Measurements from ENCODE around the gene HLA-G. TPM values are rescaled to one million over a fixed set of nuclear protein-coding genes. Genes with fewer than 3 reads are reported as not detected.

Gene HLA-G
- total RNA-seq, 1 experiment from 2014 or later, result not detected

DNA sequence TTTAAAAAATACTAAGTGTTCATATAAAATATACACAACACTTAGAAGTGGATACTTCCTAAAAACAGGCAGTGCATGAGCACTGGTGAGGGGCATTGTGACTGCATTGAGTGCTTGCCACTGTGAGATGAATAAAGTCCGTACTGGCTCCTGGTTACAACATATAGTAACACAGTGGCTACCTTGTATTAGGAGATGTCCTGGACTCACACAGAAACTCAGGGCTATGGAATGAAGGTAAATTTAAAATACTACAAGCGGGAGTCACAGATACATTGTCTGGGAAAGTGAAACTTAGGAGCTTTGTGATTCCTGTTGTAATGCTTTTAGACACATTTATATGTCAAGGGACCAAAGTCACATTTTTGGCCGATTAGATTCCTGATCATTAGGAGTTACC is 36.5 kb upstream of the HLA-G start:
- Mint-ChIP-seq H3K27ac (ENCODE audit: low read depth, unreplicated experiment) (peak overlapping the region; percentile 96), H3K4me3 (ENCODE audit: unreplicated experiment) (peak overlapping the region; percentile 67), H3K36me3 (ENCODE audit: insufficient read depth, unreplicated experiment) (no peaks in the 10 kb centered on the region), H3K9me3 (ENCODE audit: unreplicated experiment) (no peaks in the 10 kb centered on the region), H3K4me1 (ENCODE audit: insufficient read depth, unreplicated experiment) (peaks cover 18% of the 10 kb centered on the region), H3K27me3 (ENCODE audit: insufficient read depth, unreplicated experiment) (no peaks in the 10 kb centered on the region)
- TF ChIP-seq, protein P1, sequence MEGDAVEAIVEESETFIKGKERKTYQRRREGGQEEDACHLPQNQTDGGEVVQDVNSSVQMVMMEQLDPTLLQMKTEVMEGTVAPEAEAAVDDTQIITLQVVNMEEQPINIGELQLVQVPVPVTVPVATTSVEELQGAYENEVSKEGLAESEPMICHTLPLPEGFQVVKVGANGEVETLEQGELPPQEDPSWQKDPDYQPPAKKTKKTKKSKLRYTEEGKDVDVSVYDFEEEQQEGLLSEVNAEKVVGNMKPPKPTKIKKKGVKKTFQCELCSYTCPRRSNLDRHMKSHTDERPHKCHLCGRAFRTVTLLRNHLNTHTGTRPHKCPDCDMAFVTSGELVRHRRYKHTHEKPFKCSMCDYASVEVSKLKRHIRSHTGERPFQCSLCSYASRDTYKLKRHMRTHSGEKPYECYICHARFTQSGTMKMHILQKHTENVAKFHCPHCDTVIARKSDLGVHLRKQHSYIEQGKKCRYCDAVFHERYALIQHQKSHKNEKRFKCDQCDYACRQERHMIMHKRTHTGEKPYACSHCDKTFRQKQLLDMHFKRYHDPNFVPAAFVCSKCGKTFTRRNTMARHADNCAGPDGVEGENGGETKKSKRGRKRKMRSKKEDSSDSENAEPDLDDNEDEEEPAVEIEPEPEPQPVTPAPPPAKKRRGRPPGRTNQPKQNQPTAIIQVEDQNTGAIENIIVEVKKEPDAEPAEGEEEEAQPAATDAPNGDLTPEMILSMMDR (IDR thresholded peaks at IDR 0.05; ENCODE audit: unreplicated experiment), result no peak
- ChIA-PET POLR2A (interaction anchor here (0.6 to 2.0 kb wide), 8 partner anchors 18 to 150 kb away, joined by 3 to 10 read pairs (median 4); no protein-coding TSS in a partner anchor), CTCF (interaction anchor here (0.8 to 0.9 kb wide), 2 partner anchors 38 to 138 kb away, joined by 3 to 5 read pairs; no protein-coding TSS in a partner anchor)
- intact Hi-C loops (cut with micrococcal nuclease), result loop anchor here (2.0 kb wide), 1 partner anchor 38 kb away; no protein-coding TSS in a partner anchor
- DNase-seq (ENCODE audit: unreplicated experiment), result no peak
- TSS peak; percentile 73 for BruUV-seq (replicated peaks)

- Mint-ChIP-seq H3K9me3 (ENCODE audit: unreplicated experiment) (no peaks in the 10 kb centered on the region), H3K36me3 (ENCODE audit: insufficient read depth, unreplicated experiment) (no peaks in the 10 kb centered on the region), H3K27me3 (ENCODE audit: insufficient read depth, unreplicated experiment) (no peaks in the 10 kb centered on the region), H3K4me3 (ENCODE audit: unreplicated experiment) (peak overlapping the region; percentile 67), H3K27ac (ENCODE audit: low read depth, unreplicated experiment) (peak overlapping the region; percentile 96), H3K4me1 (ENCODE audit: insufficient read depth, unreplicated experiment) (peaks cover 19% of the 10 kb centered on the region)
- no TSS peak for BruUV-seq (replicated peaks)
- intact Hi-C loops (cut with micrococcal nuclease), result loop anchor here (2.0 kb wide), 1 partner anchor 39 kb away; no protein-coding TSS in a partner anchor
- ChIA-PET CTCF (interaction anchor here (0.7 to 0.9 kb wide), 3 partner anchors 39 to 139 kb away, joined by 3 to 5 read pairs (median 3); no protein-coding TSS in a partner anchor), POLR2A (interaction anchor here (0.7 to 2.0 kb wide), 8 partner anchors 17 to 1925 kb away, joined by 3 to 10 read pairs (median 4); no protein-coding TSS in a partner anchor)
- DNase-seq (ENCODE audit: unreplicated experiment), result peak; percentile 35
- TF ChIP-seq, protein P1 (IDR thresholded peaks at IDR 0.05; ENCODE audit: unreplicated experiment), result no peak
Observed at GRCh38 chr6:29791786-29792122, 35.9 kb upstream of the HLA-G start.

- CTCF ChIA-PET, result interaction anchor here (0.6 to 0.7 kb wide), 3 partner anchors 30 to 145 kb away, joined by 3 read pairs; no protein-coding TSS in a partner anchor
- H3K4me1 Mint-ChIP-seq (ENCODE audit: insufficient read depth, unreplicated experiment), result peaks cover 25% of the 10 kb centered on the region
- no peaks in the 10 kb centered on the region for H3K36me3 Mint-ChIP-seq (ENCODE audit: insufficient read depth, unreplicated experiment)
- H3K27me3 Mint-ChIP-seq (ENCODE audit: insufficient read depth, unreplicated experiment), result no peaks in the 10 kb centered on the region
- peak; percentile 30 for DNase-seq (ENCODE audit: unreplicated experiment)
- TF ChIP-seq, protein P1 (IDR thresholded peaks at IDR 0.05; ENCODE audit: unreplicated experiment), result peak; percentile 14
- intact Hi-C loops (cut with micrococcal nuclease), result no loop called here
- peak overlapping the region; percentile 96 for H3K27ac Mint-ChIP-seq (ENCODE audit: low read depth, unreplicated experiment)
- no peaks in the 10 kb centered on the region for H3K9me3 Mint-ChIP-seq (ENCODE audit: unreplicated experiment)
- POLR2A ChIA-PET, result interaction anchor here (0.6 to 2.0 kb wide), 6 partner anchors 29 to 1925 kb away, joined by 3 to 10 read pairs (median 3); no protein-coding TSS in a partner anchor
- BruUV-seq (replicated peaks), result TSS peak; percentile 61
- peak overlapping the region; percentile 67 for H3K4me3 Mint-ChIP-seq (ENCODE audit: unreplicated experiment)
Observed at GRCh38 chr6:29792123-29793035, 35.2 kb upstream of the HLA-G start.

DNA sequence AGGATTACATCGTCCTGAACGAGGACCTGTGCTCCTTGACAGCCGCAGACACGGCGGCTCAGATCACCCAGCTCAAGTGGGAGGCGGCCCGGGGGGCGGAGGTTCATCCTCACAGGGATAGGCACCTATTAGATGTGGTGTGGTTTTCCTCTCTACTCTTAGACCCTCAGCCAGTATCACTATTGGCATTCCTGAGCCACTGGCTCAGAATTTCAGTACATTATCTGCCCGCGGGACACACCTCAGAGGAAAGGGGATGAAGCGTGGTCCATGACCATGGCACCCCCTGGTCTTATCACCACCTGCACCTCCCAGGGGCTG is 34.6 kb upstream of the HLA-G start:
- Mint-ChIP-seq H3K36me3 (ENCODE audit: insufficient read depth, unreplicated experiment) (no peaks in the 10 kb centered on the region), H3K9me3 (ENCODE audit: unreplicated experiment) (no peaks in the 10 kb centered on the region), H3K4me3 (ENCODE audit: unreplicated experiment) (peak overlapping the region; percentile 67), H3K4me1 (ENCODE audit: insufficient read depth, unreplicated experiment) (peaks cover 27% of the 10 kb centered on the region), H3K27me3 (ENCODE audit: insufficient read depth, unreplicated experiment) (no peaks in the 10 kb centered on the region), H3K27ac (ENCODE audit: low read depth, unreplicated experiment) (no peak overlapping the region)
- TF ChIP-seq, protein P1 (IDR thresholded peaks at IDR 0.05; ENCODE audit: unreplicated experiment), result no peak
- POLR2A ChIA-PET, result interaction anchor here (0.6 to 0.9 kb wide), 2 partner anchors 44 to 87 kb away, joined by 3 read pairs; no protein-coding TSS in a partner anchor
- intact Hi-C loops (cut with micrococcal nuclease), result no loop called here
- no TSS peak for BruUV-seq (replicated peaks)
- CTCF ChIA-PET, result interaction anchor here (0.6 kb wide), 2 partner anchors 31 to 145 kb away, joined by 3 read pairs; no protein-coding TSS in a partner anchor
- DNase-seq (ENCODE audit: unreplicated experiment), result no peak
